NCI-H82 treated with DMSO at 0.1 percent for 48 hours (cell line): ENCODE results near the gene RPGRIP1.
"Not testable (repeated sequence)": the region's sequence is repeated elsewhere in the genome, so short reads cannot be mapped to it uniquely, and the experiment has no call there.

Source experiments
- DNase-seq: peaks from one replicate; lab custom pipeline; 2025; ENCODE audit not compliant: unreplicated experiment; lab: John Stamatoyannopoulos, UW

RPGRIP1 gene

DNA sequence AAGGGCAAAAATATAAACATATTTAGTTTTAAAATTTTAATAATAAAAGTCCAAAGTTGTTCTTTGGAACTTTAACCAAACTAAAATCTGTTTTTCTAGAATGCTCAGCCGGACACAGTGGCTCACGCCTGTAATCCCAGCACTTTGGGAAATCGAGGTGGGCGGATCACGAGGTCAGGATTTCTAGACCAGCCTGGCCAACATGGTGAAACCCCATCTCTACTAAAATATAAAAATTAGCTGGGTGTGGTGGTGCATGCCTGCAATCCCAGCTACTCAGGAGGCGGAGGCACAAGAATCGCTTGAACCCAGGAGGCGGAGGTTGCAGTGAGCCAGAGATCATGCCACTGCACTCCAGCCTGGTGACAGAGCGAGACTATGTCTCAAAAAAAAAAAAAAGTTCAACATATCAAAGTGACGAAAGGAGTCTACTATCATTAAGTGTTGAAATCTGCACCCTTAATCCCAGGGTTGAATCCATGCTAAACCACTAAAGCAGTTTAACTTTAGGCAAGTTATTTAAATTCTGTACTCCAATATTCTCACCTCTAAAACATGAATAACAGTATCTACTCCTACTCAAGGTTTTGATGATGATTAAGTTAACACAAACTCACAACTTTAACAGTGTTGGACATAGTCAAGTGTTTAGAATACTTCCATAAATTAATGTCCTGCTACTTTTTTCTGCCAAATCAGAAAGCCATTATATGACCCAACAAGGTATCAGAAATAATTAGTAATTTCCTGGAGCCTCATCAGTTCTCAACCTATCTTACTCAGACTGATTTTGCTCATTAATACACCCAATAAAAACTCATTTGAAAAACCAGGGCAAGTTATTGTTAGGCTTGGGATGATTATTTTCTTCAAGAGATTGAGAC, 21.6 kb upstream of the RPGRIP1 start:
- DNase-seq = no peak

DNA sequence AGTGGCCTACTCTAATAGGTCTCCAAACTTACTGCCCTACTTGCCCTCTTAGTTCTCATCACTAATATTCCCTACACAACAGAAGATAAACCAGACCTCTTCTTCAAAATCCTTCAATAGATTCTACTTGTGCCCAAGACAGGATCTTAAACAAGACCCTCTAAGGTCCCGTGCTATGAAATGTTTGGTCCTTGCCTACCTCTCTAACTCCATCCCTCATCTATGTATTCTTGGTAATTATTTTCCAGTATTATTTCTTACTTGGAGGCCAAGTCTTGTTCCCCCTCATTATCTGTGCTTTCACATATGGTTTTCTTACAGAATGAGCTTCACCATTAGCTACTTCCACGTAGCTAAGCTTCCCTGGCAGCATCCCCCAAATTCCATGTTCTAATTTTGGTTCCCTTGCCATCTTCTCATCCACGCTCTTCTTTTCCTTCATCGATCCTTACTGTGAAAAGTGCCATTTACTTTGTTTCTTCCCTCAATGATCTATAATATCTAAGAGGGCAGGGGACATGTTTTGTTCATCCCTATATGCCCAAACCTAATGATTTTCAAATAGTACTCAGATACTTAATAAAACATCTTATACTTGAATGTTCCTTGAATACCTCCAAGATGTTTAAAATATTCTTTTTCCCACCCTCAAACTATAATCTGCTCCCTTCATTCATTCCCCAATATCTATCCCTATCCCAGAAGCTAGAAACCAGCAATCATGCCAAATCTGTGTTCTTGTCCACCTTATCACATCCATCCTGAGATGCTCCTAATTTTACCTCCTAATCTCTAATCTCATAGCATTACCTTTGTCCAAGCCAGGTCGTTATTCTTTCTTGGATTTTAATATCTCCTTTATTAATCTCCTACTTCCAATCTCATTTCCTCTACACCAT, 20.7 kb upstream of the RPGRIP1 start:
- DNase-seq = no peak

DNA sequence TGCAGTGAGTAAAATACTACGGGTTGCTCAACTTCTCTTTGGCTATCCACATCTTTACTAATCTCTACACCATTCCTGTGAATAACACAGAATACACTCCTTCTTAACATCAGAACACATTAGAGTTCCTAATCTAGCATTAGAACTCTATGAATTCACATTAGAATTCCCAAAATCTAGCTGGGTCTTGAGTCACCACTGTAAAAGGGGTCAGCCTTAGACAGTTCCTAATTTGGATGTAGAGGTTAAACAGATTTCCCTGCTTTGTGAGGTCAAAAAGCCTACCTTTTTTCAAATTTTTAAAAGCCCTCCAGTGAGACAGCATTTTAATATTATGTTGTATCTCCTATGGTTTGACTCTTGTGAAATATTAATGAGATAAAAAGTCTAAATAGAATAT, 18.1 kb upstream of the RPGRIP1 start:
- DNase-seq = no peak

DNA sequence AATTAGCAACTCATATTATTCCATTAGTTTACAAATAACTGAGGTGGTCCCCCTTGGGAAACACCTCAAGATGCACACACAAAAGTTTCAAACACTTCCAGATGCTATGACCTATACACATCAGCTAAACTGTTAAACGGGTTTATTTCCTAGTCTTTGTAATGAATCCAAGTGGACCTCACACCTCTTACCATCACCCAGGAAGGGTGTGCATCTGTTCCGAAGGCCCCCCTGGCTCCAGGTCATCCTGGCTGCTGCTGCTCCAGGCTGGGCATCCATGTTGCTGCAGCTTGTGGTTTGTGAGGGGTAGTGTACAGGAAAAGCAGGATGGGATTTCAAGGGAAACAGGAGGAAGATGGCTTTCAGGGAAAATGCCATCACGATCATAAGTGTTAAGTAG, 17.5 kb upstream of the RPGRIP1 start:
- no peak for DNase-seq

DNA sequence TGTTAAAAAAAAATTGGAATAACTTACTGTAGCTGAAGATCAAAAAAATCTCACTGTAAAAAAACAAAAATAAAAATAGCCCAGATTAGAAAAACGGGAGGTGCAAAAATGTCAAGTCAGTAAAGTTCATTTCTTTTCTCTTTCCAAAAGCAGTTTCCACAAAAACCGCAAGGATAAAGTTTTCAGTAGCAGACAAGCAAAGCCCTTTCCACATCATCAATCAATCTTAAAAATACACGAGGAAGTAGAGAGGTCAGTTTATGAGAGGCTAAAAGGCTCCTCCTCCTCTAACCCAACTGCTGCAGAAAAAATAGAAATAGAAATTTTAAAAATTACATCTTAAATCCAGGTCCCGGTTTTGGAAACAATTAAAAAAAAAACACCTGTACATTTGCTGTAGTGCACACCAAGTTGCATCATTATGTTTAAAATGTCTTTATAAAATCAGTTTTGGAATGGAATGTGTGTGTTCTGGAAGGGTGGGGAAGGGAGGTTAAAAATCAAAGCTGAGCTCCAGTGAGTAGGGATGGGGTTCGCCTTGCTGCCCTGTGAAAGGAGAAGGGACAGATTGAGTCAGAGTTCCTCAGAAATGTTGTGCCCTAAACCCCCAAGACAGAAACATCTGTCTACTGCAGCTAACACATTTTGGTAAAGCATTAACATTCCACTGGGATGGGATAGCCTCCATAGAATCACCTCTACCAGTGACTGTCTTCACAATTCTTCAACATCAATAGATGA, 16.4 kb upstream of the RPGRIP1 start:
- DNase-seq = no peak

DNA sequence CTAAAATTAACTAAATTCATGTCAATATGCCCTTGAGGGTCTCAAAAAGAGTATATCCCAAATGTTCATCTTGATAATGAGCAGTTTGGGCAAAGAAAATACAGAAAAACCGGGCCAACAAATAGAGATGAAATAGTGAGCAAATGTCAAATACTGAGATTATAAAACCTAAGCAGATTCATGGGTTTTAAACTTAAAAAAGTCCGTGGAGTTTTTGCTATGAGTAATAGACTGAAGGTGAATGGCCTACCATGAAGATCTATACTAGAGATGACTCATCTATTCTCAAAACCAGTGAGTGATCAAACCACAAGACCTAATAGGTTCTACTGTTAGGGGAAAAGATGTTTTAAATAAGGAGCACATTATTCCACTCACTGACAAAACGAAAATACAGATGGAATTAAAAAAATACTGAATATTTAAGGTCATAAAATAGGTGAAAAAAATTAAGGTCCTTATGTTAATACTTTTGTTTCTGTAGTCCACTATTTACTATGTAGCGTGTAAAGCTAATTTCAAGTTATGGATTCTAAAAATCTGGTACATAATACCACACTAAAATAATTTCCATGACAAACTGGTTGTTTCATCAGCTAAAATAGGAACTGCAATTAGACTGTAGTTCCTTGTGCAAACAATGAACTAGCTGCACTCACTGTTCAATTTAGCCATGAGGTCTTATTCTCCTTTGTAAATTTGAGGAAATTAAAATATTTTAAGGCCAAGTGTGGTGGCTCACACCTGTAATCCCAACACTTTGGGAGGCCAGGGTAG, 15.7 kb upstream of the RPGRIP1 start:
- DNase-seq = no peak

DNA sequence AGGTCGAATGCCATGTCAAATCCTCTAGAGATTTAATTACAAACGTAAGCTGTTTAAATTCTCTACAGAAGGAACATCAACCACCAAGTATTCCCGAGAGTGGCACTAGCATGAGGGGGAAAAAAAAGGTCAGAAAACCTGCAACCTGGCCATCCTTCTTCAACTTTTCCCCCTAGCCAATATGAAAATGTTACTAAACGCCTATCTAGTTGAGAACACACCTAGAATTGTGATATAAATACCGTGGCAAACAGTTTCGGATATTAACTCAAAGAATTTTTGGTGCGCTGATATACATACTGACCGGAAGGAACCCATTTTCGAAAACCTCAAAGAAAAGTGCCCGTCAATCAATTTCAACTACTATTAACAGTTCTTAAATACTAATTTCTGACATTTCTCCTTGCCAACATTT, 12.4 kb upstream of the RPGRIP1 start:
- peak; percentile 27 for DNase-seq

DNA sequence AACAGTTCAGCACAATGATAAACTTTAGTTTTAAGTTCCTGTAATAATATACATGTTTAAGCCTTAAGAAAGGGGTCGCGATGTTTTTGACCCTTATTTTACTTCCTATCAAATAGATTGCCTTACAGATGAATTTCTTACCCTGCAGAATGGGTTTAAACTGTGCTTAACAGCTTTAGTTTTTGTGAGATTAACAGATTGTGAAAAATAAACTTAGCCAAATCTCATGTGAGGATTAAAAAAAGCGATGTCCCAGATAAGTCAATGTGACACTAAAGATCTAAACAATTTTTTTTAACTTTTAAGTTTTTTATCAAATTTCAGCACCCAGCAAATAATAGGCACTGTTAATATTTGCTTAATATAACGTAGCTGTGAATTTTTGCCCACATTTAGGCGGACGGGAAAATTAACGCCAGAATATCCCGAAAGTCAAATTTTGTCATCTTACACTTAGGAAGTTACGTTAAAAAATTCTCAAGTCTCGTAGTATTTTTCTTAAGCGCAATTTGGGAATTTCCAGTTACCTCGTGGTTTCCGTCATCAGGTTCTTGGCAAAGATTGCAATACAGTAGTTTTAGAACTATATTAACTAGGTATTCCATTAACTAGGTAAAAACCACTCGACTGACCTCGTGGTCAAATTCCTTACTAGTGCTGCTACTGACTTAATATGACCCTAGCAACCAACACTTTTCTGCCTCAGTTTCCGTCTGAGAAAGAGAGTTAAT, 11.8 kb upstream of the RPGRIP1 start:
- DNase-seq = no peak

DNA sequence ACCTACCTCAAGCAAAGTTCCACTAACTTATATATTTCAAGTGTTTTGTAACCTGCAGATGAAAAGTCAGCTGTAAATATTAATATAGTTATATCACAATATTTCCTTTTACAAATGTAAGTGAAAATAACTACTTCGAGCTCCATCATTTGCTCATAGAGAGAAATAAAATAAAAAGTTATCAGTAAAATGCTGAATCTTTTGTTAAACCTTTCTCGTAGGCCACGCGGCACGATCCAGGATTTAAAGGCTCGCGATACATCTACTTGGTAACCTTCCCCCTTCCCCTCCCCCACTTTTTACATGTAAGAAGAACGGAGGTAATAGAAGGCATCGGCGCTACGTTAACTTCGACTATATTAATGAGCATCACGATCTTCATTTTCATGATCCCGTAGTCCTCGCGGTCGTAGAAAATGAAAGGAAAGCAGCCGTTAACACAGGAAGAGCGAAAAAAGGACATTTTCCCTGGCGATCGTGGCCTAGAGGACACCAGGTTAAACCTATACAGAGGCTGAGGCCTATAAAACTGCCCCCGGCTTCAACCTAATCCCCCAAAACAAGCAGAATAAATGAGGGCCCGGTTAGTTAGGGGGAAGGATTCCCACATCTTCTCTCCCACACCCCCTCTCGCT, 11.1 kb upstream of the RPGRIP1 start:
- peak; percentile 25 for DNase-seq

DNA sequence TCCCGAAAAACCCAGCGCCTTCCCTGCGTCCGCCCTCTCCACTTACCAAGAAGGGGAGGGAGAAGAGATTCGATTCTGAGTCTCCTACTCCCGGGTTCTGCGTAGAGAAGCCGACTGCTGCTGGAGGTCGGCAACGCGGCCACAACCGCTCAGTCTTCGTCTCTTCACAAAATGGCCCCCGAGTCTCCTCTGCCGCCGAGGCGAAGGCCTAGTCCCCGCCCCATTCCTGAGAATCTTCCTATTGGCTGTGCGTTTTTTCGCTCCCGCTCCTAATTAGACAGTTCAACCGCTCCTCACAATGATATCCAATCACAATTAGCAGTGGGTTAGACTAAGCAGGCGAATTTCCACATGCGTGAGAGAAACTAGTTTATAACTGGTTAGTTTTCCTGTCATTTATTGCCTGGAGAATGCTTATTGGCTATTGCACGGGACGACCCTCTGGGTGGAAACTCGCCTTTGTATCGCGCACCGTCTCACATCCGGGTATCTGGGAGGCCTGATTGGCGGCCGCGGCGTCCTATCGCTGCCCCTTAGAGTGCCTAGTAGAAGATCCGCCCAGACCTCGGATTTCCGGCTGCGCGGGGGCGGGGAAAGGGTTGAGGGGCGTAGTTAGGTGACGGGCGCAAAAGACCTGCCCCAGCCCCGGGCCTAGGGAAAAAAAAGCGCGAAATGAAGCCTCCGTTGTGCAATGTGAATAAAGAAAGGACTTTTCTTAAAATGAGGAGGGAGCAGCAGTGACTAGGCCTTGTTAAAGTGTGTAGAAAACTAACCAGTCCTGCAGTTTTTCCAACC, 10.4 kb upstream of the RPGRIP1 start, which contains the start of gene HNRNPC:
Gene HNRNPC, minus strand, starts transcription at position 191 of the 795 bp plus-strand sequence. CDS start 35,249 bp downstream, outside the sequence.
- DNase-seq = peak; percentile 97

DNA sequence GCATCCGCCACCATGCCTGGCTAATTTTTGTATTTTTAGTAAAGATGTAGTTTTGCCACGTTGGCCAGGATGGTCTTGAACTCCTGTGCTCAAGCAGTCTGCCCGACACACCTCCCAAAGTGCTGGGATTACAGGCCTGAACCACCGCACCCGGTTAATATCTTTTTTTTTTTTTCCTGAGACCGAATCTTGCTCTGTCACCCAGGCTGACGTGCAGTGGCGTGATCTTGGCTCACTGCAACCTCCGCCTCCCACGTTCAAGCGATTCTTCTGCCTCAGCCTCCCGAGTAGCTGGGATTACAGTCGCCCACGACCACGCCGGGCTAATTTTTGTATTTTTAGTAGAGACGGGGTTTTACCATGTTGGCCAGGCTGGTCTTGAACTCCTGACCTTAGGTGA, 7.2 kb upstream of the RPGRIP1 start:
- not testable (repeated sequence) for DNase-seq

DNA sequence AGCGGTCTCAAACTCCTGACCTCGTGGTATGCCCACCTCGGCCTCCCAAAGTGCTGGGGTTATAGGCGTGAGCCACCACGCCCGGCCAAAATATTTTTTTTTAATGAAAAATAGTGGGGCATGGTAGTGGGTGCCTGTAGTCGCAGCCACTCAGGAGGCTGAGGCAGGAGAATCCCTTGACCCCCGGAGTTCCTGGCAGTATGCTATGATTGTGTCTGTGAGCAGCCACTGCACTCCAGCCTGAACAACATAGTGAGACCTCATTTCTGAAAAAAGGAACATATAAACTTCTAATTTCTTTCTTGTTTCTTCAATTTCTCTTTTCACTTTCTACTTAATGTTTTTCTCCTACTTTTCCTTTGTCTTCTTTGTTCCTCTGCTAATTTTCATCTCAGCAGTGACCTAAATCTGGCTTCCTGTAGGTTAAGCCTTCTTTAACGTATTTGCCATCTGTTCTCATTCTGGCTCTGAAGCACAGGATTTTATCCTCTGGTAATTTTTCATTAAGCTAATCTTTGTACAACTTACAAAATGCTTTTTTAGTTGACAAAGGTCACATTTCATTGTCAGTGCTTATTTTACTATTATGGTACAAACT, 4.5 kb upstream of the RPGRIP1 start:
- peak; percentile 81 for DNase-seq

DNA sequence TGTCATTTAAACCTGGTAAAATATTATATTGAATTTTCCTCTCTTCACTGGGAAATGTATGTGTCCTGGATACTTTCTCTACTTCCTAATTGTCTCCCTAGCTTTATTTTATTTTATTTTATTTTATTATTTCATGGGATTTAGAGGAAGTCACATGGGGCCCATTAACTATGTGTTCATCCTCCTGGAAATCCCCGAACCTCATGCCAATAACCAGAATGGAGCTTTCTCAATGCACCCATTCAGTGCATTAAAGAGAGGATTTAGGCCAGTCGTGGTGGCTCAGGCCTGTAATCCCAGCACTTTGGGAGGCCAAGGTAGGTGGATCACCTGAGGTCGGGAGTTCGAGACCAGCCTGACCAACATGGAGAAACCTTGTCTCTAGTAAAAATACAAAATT, 1.3 kb upstream of the RPGRIP1 start:
- DNase-seq = no peak

DNA sequence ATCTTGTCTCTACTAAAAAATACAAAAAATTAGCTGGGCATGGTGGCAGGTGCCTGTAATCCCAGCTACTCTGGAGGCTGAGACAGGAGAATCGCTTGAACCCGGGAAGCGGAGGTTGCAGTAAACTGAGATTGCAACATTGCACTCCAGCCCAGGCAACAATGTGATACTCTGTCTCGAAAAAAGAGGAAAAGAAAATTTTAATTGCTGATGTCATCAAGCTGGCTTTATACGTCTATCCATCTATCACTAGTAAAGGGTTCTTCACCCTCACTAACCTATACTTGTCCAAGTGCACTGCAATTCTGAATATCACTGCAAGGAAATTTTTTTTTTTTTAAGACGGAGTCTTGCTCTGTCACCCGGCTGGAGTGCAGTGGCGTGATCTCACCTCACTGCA, 2.0 kb downstream of the RPGRIP1 start:
- DNase-seq = not testable (repeated sequence)

DNA sequence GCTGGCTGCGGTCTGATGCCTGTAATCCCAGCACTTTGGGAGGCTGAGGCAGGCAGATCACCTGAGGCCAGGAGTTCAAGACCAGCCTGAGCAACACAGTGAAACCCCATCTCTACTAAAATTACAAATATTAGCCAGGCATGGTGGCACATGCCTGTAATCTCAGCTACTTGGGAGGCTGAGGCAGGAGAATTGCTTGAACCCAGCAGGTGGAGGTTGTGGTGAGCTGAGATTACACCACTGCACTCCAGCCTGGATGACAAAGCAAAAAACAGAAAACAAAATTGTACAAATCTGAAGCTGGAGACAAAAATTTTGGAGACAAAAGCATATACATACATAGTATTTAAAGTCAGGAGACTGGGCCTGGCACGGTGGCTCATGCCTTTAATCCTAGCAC, 6.6 kb downstream of the RPGRIP1 start:
- not testable (repeated sequence) for DNase-seq

DNA sequence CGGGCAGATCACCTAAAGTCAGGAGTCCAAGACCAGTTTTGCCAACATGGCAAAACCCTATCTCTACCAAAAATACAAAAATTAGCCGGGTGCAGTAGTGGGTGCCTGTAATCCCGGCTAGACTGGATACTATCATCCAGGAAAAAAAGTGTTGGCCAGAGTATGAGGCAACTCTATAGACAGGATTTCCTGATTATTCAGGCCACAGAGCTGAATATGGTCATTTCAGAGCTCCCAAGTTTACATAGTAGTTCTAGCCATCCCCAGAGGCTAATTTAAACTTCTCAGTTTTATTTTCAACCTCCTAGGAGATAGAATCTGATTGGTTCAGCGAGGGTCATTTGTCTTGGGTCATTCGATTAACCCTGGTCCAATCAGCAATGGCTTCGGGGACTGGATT, 7.3 kb downstream of the RPGRIP1 start:
- no peak for DNase-seq

DNA sequence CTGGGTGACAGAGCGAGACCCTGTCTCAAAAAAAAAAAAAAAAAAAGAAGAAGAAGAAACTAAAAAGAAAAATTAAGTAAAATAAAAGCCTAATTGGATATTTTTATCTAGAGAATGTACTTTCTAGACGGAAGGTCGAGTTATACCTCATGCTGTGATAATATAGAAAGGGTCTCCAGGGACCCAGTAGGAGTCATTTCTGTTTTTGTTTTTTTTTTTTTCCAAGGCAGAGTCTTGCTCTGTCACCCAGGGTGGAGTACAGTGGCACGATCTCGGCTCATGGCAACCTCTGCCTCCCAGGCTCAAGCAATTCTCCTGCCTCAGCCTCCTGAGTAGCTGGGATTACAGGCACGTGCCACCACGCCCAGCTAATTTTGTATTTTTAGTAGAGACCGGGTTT, 14.1 kb downstream of the RPGRIP1 start:
- DNase-seq = not testable (repeated sequence)

DNA sequence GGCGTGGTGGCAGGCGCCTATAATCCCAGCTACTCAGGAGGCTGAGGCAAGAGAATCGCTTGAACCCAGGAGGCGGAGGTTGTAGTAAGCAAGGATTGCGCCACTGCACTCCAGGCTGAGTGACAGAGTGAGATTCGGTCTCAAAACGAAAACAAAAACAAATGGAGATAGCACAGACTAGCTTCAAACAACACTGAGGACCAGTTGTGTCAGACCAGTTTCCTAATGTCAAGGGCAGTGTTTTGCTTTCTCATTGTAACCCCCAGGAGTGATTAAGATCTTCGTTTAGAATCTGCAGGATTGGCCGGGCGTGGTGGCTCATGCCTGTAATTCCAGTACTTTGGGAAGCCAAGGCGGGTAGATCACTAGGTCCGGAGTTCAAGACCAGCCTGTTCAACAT, 18.5 kb downstream of the RPGRIP1 start:
- no peak for DNase-seq
